ENCODE data around the gene COX8C. TPM values are rescaled to one million over a fixed set of nuclear protein-coding genes. Genes with fewer than 3 reads are reported as not detected.

COX8C gene
- total and polyA plus RNA-seq, 2 donors (not counting 1 experiment from before 2014, with no cell fraction given), result 0.33 TPM; not detected in 1

GRCh38 chr14:93319958-93320357, 27.0 kb upstream of the COX8C start:
- DNase-seq (ENCODE audit: low read depth in 2 of 2), result no peak
- no peak overlapping the region for H3K27ac ChIP-seq (ENCODE audit: insufficient read depth, low read length)
- TF ChIP-seq CTCF (conservative IDR thresholded peaks at IDR 0.05 in 1 of 2, IDR thresholded peaks at IDR 0.05 in 1 of 2; ENCODE audit: low read depth in 1 of 2, low read length in 2 of 2) (no peak), EZH2 (IDR thresholded peaks at IDR 0.05; ENCODE audit: low read length, missing control alignments) (no peak)
- H3K9ac ChIP-seq (ENCODE audit: insufficient read depth, low read length), result no peak overlapping the region
- no peak overlapping the region for H2AFZ ChIP-seq (ENCODE audit: low read length)
- H3K9me3 ChIP-seq (ENCODE audit: control insufficient read depth, insufficient read depth, low read depth, low read length), result no peaks in the 10 kb centered on the region
- H3K27me3 ChIP-seq (ENCODE audit: control insufficient read depth, insufficient read depth, low read length), result no peaks in the 10 kb centered on the region
- H3K4me3 ChIP-seq (replicated peaks in 1 of 4; ENCODE audit: control extremely low read depth in 1 of 4, insufficient read depth in 1 of 4, low read depth in 3 of 4, low read length in 4 of 4), result no peak overlapping the region
- peaks cover 10% of the 10 kb centered on the region for H3K4me1 ChIP-seq (ENCODE audit: control insufficient read depth, extremely low read depth, insufficient read depth, low read length)
- peaks cover 78% of the 10 kb centered on the region for H3K79me2 ChIP-seq (ENCODE audit: control insufficient read depth, insufficient read depth, low read length)
- no peak overlapping the region for H3K4me2 ChIP-seq (ENCODE audit: extremely low read depth, insufficient read depth, low read length)
- no peaks in the 10 kb centered on the region for H3K36me3 ChIP-seq (ENCODE audit: control insufficient read depth, insufficient read depth, low read length)
- H4K20me1 ChIP-seq (ENCODE audit: control insufficient read depth, extremely low read depth, insufficient read depth, low read length), result no peaks in the 10 kb centered on the region

DNA sequence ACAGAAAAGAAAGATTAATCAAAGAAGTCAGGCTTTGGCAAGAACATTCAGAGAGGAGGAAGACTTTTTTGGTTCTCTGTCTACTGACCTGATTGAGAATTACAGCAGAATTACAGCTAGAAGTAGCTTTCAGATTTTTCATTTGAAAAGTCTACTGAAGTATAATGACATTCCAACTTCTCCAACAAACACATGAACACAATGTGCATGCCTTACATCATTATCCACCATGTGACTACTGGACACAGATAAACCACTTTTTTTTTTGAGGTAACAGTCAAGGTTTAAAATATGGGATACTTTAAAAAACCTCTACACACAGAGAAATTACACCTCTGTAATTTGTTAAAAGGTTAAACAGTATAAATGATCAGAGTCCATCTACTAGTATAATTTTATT, 26.5 kb upstream of the COX8C start:
- no peaks in the 10 kb centered on the region for H4K20me1 ChIP-seq (ENCODE audit: control insufficient read depth, extremely low read depth, insufficient read depth, low read length)
- H3K36me3 ChIP-seq (ENCODE audit: control insufficient read depth, insufficient read depth, low read length), result no peaks in the 10 kb centered on the region
- H3K79me2 ChIP-seq (ENCODE audit: control insufficient read depth, insufficient read depth, low read length), result peaks cover 79% of the 10 kb centered on the region
- DNase-seq (ENCODE audit: low read depth in 2 of 2), result peak in 1 of 2 donors; percentile 23
- no peak overlapping the region for H2AFZ ChIP-seq (ENCODE audit: low read length)
- H3K9me3 ChIP-seq (ENCODE audit: control insufficient read depth, insufficient read depth, low read depth, low read length), result no peaks in the 10 kb centered on the region
- no peaks in the 10 kb centered on the region for H3K27me3 ChIP-seq (ENCODE audit: control insufficient read depth, insufficient read depth, low read length)
- no peak overlapping the region for H3K4me3 ChIP-seq (replicated peaks in 1 of 4; ENCODE audit: control extremely low read depth in 1 of 4, insufficient read depth in 1 of 4, low read depth in 3 of 4, low read length in 4 of 4)
- TF ChIP-seq EZH2 (IDR thresholded peaks at IDR 0.05; ENCODE audit: low read length, missing control alignments), result no peak
- no peak for TF ChIP-seq CTCF (conservative IDR thresholded peaks at IDR 0.05 in 1 of 2, IDR thresholded peaks at IDR 0.05 in 1 of 2; ENCODE audit: low read depth in 1 of 2, low read length in 2 of 2)
- no peak overlapping the region for H3K27ac ChIP-seq (ENCODE audit: insufficient read depth, low read length)
- H3K9ac ChIP-seq (ENCODE audit: insufficient read depth, low read length), result no peak overlapping the region
- peaks cover 10% of the 10 kb centered on the region for H3K4me1 ChIP-seq (ENCODE audit: control insufficient read depth, extremely low read depth, insufficient read depth, low read length)
- H3K4me2 ChIP-seq (ENCODE audit: extremely low read depth, insufficient read depth, low read length), result no peak overlapping the region

GRCh38 chr14:93322929-93323599, 23.9 kb upstream of the COX8C start:
- H3K9me3 ChIP-seq (ENCODE audit: control insufficient read depth, insufficient read depth, low read depth, low read length), result no peaks in the 10 kb centered on the region
- H3K27ac ChIP-seq (ENCODE audit: insufficient read depth, low read length), result no peak overlapping the region
- no peak overlapping the region for H3K4me2 ChIP-seq (ENCODE audit: extremely low read depth, insufficient read depth, low read length)
- DNase-seq (ENCODE audit: low read depth in 2 of 2), result no peak
- no peak overlapping the region for H3K4me3 ChIP-seq (replicated peaks in 1 of 4; ENCODE audit: control extremely low read depth in 1 of 4, insufficient read depth in 1 of 4, low read depth in 3 of 4, low read length in 4 of 4)
- H4K20me1 ChIP-seq (ENCODE audit: control insufficient read depth, extremely low read depth, insufficient read depth, low read length), result no peaks in the 10 kb centered on the region
- H3K79me2 ChIP-seq (ENCODE audit: control insufficient read depth, insufficient read depth, low read length), result peaks cover 84% of the 10 kb centered on the region
- no peak overlapping the region for H3K9ac ChIP-seq (ENCODE audit: insufficient read depth, low read length)
- no peak overlapping the region for H2AFZ ChIP-seq (ENCODE audit: low read length)
- H3K27me3 ChIP-seq (ENCODE audit: control insufficient read depth, insufficient read depth, low read length), result no peaks in the 10 kb centered on the region
- peaks cover 7% of the 10 kb centered on the region for H3K4me1 ChIP-seq (ENCODE audit: control insufficient read depth, extremely low read depth, insufficient read depth, low read length)
- no peak for TF ChIP-seq EZH2 (IDR thresholded peaks at IDR 0.05; ENCODE audit: low read length, missing control alignments)
- no peak for TF ChIP-seq CTCF (conservative IDR thresholded peaks at IDR 0.05 in 1 of 2, IDR thresholded peaks at IDR 0.05 in 1 of 2; ENCODE audit: low read depth in 1 of 2, low read length in 2 of 2)
- no peaks in the 10 kb centered on the region for H3K36me3 ChIP-seq (ENCODE audit: control insufficient read depth, insufficient read depth, low read length)

All from fibroblast of lung (primary cell).